IMR-90 (cell line): ENCODE data around the gene CCNJ. TPM values are rescaled to one million over a fixed set of nuclear protein-coding genes. Genes with fewer than 3 reads are reported as not detected.

ENCODE experiments used
- ATAC-seq: fragments of 200-7000 bp; cut with Tn5 transposase; 2 replicates; pipeline ENCODE4 v1.9.1; 2020; ENCODE audit warnings: low read depth, mild to moderate bottlenecking, moderate library complexity
- BruUV-seq: library from RNA; stranded (reverse); fragments of 400-500 nt; replicated peaks from 2 replicates; lab custom pipeline; 2021; lab: Mats Ljungman, UMichigan
- CTCF ChIA-PET: fragments of 300-600 bp; formaldehyde crosslinking; extraction: SDS; loops from one replicate; lab custom pipeline; 2021; ENCODE audit warnings: antibody characterized with exemption; lab: Yijun Ruan, JAX
- POLR2A ChIA-PET: fragments of 300-600 bp; sonication (Branson Sonifier 250); formaldehyde crosslinking; loops from one replicate; lab custom pipeline; 2022; ENCODE audit warnings: antibody characterized with exemption; ENCODE audit not compliant: unreplicated experiment; lab: Charles Lee
- DNase-seq: peaks from one replicate; pipeline ENCODE4 v3.0.0; 2013
- H2AFZ ChIP-seq: replicated peaks from 2 replicates; pipeline ENCODE3; 2013; ENCODE audit warnings: low read length, mild to moderate bottlenecking; ENCODE audit not compliant: poor library complexity
- H2AK5ac ChIP-seq: 2 replicates; pipeline ENCODE4 v1.6.1; 2013; ENCODE audit warnings: low read depth, low read length, inconsistent platforms
- H2AK9ac ChIP-seq: replicated peaks from 2 replicates; pipeline ENCODE3; 2013; ENCODE audit warnings: mild to moderate bottlenecking, low read depth, low read length, moderate library complexity; ENCODE audit not compliant: poor library complexity
- H2BK120ac ChIP-seq: 2 replicates; pipeline ENCODE4 v1.6.1; 2013; ENCODE audit warnings: low read depth, low read length, inconsistent platforms
- H2BK15ac ChIP-seq: 3 replicates; pipeline ENCODE4 v1.6.1; 2013; ENCODE audit warnings: low read depth, low read length, inconsistent platforms
- H2BK20ac ChIP-seq: 2 replicates; pipeline ENCODE4 v1.6.1; 2013; ENCODE audit warnings: low read depth, mild to moderate bottlenecking, inconsistent platforms, low read length, moderate library complexity
- H2BK5ac ChIP-seq: 2 replicates; pipeline ENCODE4 v1.6.1; 2013; ENCODE audit warnings: mild to moderate bottlenecking, low read depth, low read length, inconsistent platforms; ENCODE audit not compliant: poor library complexity, severe bottlenecking
- H3K14ac ChIP-seq: replicated peaks from 2 replicates; pipeline ENCODE4 v1.6.1; 2013; ENCODE audit warnings: low read depth, low read length, inconsistent platforms
- H3K18ac ChIP-seq: 2 replicates; pipeline ENCODE4 v1.6.1; 2013; ENCODE audit warnings: low read depth, low read length, control low read depth
- H3K23ac ChIP-seq: 2 replicates; pipeline ENCODE4 v1.6.1; 2013; ENCODE audit warnings: low read depth, low read length, inconsistent platforms
- H3K27ac ChIP-seq: 2 replicates; pipeline ENCODE4 v1.5.1; 2013; ENCODE audit warnings: mild to moderate bottlenecking, control low read depth, low read length; ENCODE audit not compliant: insufficient read depth
- H3K27me3 ChIP-seq: 2 replicates; pipeline ENCODE4 v1.6.1; 2013; ENCODE audit warnings: low read length; ENCODE audit not compliant: control insufficient read depth, insufficient read depth
- H3K36me3 ChIP-seq: 2 replicates; pipeline ENCODE4 v1.6.1; 2013; ENCODE audit warnings: low read length, mixed read lengths; ENCODE audit not compliant: control insufficient read depth, insufficient read depth
- H3K4ac ChIP-seq: 2 replicates; pipeline ENCODE4 v1.6.1; 2013; ENCODE audit warnings: low read depth, low read length, inconsistent platforms
- H3K4me1 ChIP-seq: 2 replicates; pipeline ENCODE4 v1.6.1; 2013; ENCODE audit warnings: low read length, mixed read lengths; ENCODE audit not compliant: control insufficient read depth, insufficient read depth
- H3K4me2 ChIP-seq: 2 replicates; pipeline ENCODE4 v1.6.1; 2013; ENCODE audit warnings: low read depth, mild to moderate bottlenecking, control low read depth, low read length, moderate library complexity
- H3K4me3 ChIP-seq: 2 replicates; pipeline ENCODE4 v1.5.1; 2013; ENCODE audit warnings: low read depth, mild to moderate bottlenecking, control low read depth, low read length, moderate library complexity; ENCODE audit not compliant: insufficient read depth
- H3K56ac ChIP-seq: 2 replicates; pipeline ENCODE4 v1.6.1; 2013; ENCODE audit warnings: low read length, inconsistent platforms; ENCODE audit not compliant: insufficient read depth; ENCODE audit errors: extremely low read depth
- H3K79me1 ChIP-seq, 2 experiments: 2 replicates each; pipeline ENCODE4 v1.6.1; 2013; ENCODE audit warnings: low read length in 2 of 2, inconsistent platforms in 1 of 2, low read depth in 1 of 2
- H3K9ac ChIP-seq: 2 replicates; pipeline ENCODE4 v1.6.1; 2013; ENCODE audit warnings: low read depth, low read length, control low read depth
- H3K9me1 ChIP-seq: 2 replicates; pipeline ENCODE4 v1.6.1; 2013; ENCODE audit warnings: low read length, inconsistent platforms; ENCODE audit not compliant: insufficient read depth
- H3K9me3 ChIP-seq: 2 replicates; pipeline ENCODE4 v1.6.1; 2013; ENCODE audit warnings: low read length; ENCODE audit not compliant: control insufficient read depth, insufficient read depth
- H4K20me1 ChIP-seq: 2 replicates; pipeline ENCODE4 v1.6.1; 2013; ENCODE audit warnings: low read length, inconsistent platforms; ENCODE audit not compliant: insufficient read depth
- H4K5ac ChIP-seq: 2 replicates; pipeline ENCODE4 v1.6.1; 2013; ENCODE audit warnings: mild to moderate bottlenecking, low read depth, low read length, control low read depth
- H4K8ac ChIP-seq, 2 experiments: 2 replicates each; pipeline ENCODE4 v1.6.1; 2013; ENCODE audit warnings: low read depth in 2 of 2, low read length in 2 of 2, control low read depth in 1 of 2, inconsistent platforms in 1 of 2
- H4K91ac ChIP-seq: 2 replicates; pipeline ENCODE4 v1.6.1; 2013; ENCODE audit warnings: low read depth, low read length, inconsistent platforms; ENCODE audit not compliant: insufficient read depth
- BHLHE40 ChIP-seq: fragments of 150-350 bp; IDR thresholded peaks from 2 replicates; pipeline ENCODE4 v1.6.1; 2016; ENCODE audit warnings: mild to moderate bottlenecking, low read depth, low read length
- CEBPB ChIP-seq: IDR thresholded peaks from 2 replicates; pipeline ENCODE4 v1.6.1; 2012; ENCODE audit warnings: low read depth, low read length, improper control_type of control experiment
- CHD1 ChIP-seq: IDR thresholded peaks from 2 replicates; pipeline ENCODE4 v1.6.1; 2012; ENCODE audit warnings: low read depth, low read length, improper control_type of control experiment
- CTCF ChIP-seq: conservative IDR thresholded peaks from 2 replicates; pipeline ENCODE4 v1.5.1; 2012; ENCODE audit warnings: mild to moderate bottlenecking, low read depth, low read length, improper control_type of control experiment
- ELK1 ChIP-seq: fragments of 150-350 bp; IDR thresholded peaks from 2 replicates; pipeline ENCODE4 v1.6.1; 2016; ENCODE audit warnings: low read depth, mild to moderate bottlenecking, low read length, moderate library complexity, borderline replicate concordance
- FOS ChIP-seq: fragments of 150-350 bp; IDR thresholded peaks from 2 replicates; pipeline ENCODE4 v1.6.1; 2016; ENCODE audit warnings: low read depth, low read length
- MAFK ChIP-seq: IDR thresholded peaks from 2 replicates; pipeline ENCODE4 v1.6.1; 2012; ENCODE audit warnings: low read depth, low read length, improper control_type of control experiment
- MAZ ChIP-seq: IDR thresholded peaks from 2 replicates; pipeline ENCODE4 v1.6.1; 2012; ENCODE audit warnings: low read depth, mild to moderate bottlenecking, low read length, improper control_type of control experiment, moderate library complexity, borderline replicate concordance
- MXI1 ChIP-seq: IDR thresholded peaks from 2 replicates; pipeline ENCODE4 v1.6.1; 2012; ENCODE audit warnings: low read depth, mild to moderate bottlenecking, low read length, moderate library complexity, borderline replicate concordance
- NFE2L2 ChIP-seq: fragments of 150-350 bp; IDR thresholded peaks from 2 replicates; pipeline ENCODE4 v1.6.1; 2016; ENCODE audit warnings: low read depth, mild to moderate bottlenecking, low read length
- POLR2A ChIP-seq: IDR thresholded peaks from 2 replicates; pipeline ENCODE4 v1.6.1; 2012; ENCODE audit warnings: mild to moderate bottlenecking, low read depth, low read length
- RCOR1 ChIP-seq: IDR thresholded peaks from 2 replicates; pipeline ENCODE4 v1.6.1; 2012; ENCODE audit warnings: mild to moderate bottlenecking, low read length, improper control_type of control experiment; ENCODE audit not compliant: insufficient replicate concordance
- SMC3 ChIP-seq: fragments of 150-350 bp; IDR thresholded peaks from 2 replicates; pipeline ENCODE4 v1.6.1; 2016; ENCODE audit warnings: low read depth, mild to moderate bottlenecking, antibody characterized with exemption, low read length, moderate library complexity
- USF2 ChIP-seq: fragments of 150-350 bp; IDR thresholded peaks from 2 replicates; pipeline ENCODE4 v1.6.1; 2017; ENCODE audit warnings: mild to moderate bottlenecking, antibody characterized with exemption, low read length, low read depth
- WGBS, 2 experiments: methylation state at CpG; one replicate each; pipeline versions ENCODE4 v1.1.5 to v1.1.7; 2013; ENCODE audit warnings: missing lambda C conversion rate in 2 of 2; ENCODE audit not compliant: insufficient read length in 1 of 2; ENCODE audit errors: extremely low coverage in 2 of 2; 5-methylcytosine and 5-hydroxymethylcytosine counted together
- dilution Hi-C: fragments of 300-500 bp; cut with HindIII; formaldehyde crosslinking; loops from one replicate; pipeline ENCODE4 v1.14.3; 2018; ENCODE audit warnings: low sequenced_read_pairs; ENCODE audit not compliant: unreplicated experiment
- in situ Hi-C: fragments of 300-500 bp; cut with MboI; formaldehyde crosslinking; loops from 3 replicates; pipeline ENCODE4 v1.14.3; 2019; ENCODE audit warnings: low sequenced_read_pairs, inconsistent platforms, mixed read lengths
- intact Hi-C: fragments of 100-400 bp; cut with micrococcal nuclease; formaldehyde crosslinking; loops from 2 replicates; pipeline ENCODE4 v1.10.0; 2022
- polyA plus RNA-seq, 3 experiments: library from polyadenylated mRNA; depleted of rRNA; stranded (reverse); fragments of >200 nt; gene quantifications; 2 replicates each; pipeline ENCODE4 v1.2.3, GENCODE V29; 2012; ENCODE audit warnings: low replicate concordance in 1 of 3
- total RNA-seq: library from RNA; depleted of rRNA; stranded (reverse); fragments of >200 nt; gene quantifications from 2 replicates; pipeline ENCODE4 v1.2.3, GENCODE V29; 2012

Gene CCNJ
- total and polyA plus RNA-seq, 2 of the 4 experiments (the other 2 are of a cell fraction), result 5.4 to 10.0 TPM

GRCh38 chr10:96056787-96057186, 13.4 kb downstream of the CCNJ start:
- no CpG with 5 or more reads among the region's 7 CpGs for WGBS, 2 experiments
- no peak overlapping the region for H2BK5ac ChIP-seq
- intact Hi-C loops (no loop called here), dilution Hi-C loops (no loop called here), in situ Hi-C loops (no loop called here)
- H3K36me3 ChIP-seq, result peaks cover 17% of the 10 kb centered on the region
- no peak overlapping the region for H4K91ac ChIP-seq
- H3K18ac ChIP-seq, result no peak overlapping the region
- H4K8ac ChIP-seq, result no peak overlapping the region
- H3K27ac ChIP-seq, result no peak overlapping the region
- ChIA-PET POLR2A (no interaction called here), CTCF (no interaction called here)
- H3K79me1 ChIP-seq, result peaks cover 12 to 20% of the 10 kb centered on the region in 2 experiments; a peak in 2 of 4 replicates
- no peak overlapping the region for H3K9ac ChIP-seq
- ATAC-seq, result no peak
- no peak overlapping the region for H2BK20ac ChIP-seq
- BruUV-seq, result no TSS peak
- H3K9me3 ChIP-seq, result no peaks in the 10 kb centered on the region
- DNase-seq, result no peak
- H2AK5ac ChIP-seq, result no peak overlapping the region
- H4K20me1 ChIP-seq, result no peaks in the 10 kb centered on the region
- no peaks in the 10 kb centered on the region for H3K27me3 ChIP-seq
- H2AFZ ChIP-seq, result no peak overlapping the region
- H3K9me1 ChIP-seq, result no peaks in the 10 kb centered on the region
- no peak overlapping the region for H3K56ac ChIP-seq
- H3K14ac ChIP-seq, result no peak overlapping the region
- H2BK120ac ChIP-seq, result no peak overlapping the region
- H2AK9ac ChIP-seq, result no peak overlapping the region
- no peak overlapping the region for H3K4me2 ChIP-seq
- TF ChIP-seq CTCF, result no peak
- TF ChIP-seq ELK1, result no peak
- TF ChIP-seq MXI1, result no peak
- no peak for TF ChIP-seq SMC3
- TF ChIP-seq NFE2L2, result no peak
- no peak for TF ChIP-seq FOS
- TF ChIP-seq MAZ, result no peak
- no peak for TF ChIP-seq CHD1
- TF ChIP-seq BHLHE40, result no peak
- TF ChIP-seq USF2, result no peak
- TF ChIP-seq CEBPB, result no peak
- TF ChIP-seq POLR2A, result no peak
- no peak for TF ChIP-seq MAFK
- no peak for TF ChIP-seq RCOR1
- H3K23ac ChIP-seq, result no peak overlapping the region
- no peak overlapping the region for H3K4me3 ChIP-seq
- H2BK15ac ChIP-seq, result no peak overlapping the region
- H3K4me1 ChIP-seq, result no peaks in the 10 kb centered on the region
- no peak overlapping the region for H3K4ac ChIP-seq
- no peak overlapping the region for H4K5ac ChIP-seq
